Measurements from ENCODE around the gene STKLD1. TPM values are rescaled to one million over a fixed set of nuclear protein-coding genes. Genes with fewer than 3 reads are reported as not detected.

Gene STKLD1
- total RNA-seq, 2 experiments from 2014 or later, result 0.59 to 1.0 TPM

DNA sequence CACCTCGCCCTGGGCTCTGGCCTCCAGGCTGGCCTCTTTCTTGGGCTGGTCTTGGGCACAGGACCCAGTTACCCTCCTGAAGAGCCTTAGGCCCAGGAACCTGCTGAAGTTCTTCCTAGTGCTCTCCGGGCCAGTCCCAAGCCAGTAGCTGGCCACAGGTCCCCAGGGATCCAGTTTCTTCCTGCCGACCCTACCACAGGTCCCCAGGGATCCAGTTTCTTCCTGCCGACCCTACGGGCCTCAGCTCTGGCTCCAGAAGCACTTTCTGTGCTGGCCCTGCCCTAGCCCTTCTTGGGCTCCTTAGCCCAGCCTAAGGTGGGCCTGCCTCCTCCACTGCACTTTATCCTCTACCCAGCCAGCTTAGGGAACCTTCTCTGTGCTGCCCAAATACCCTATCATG lies 65.4 kb downstream of the STKLD1 start:
- H3K4me3 Mint-ChIP-seq, result no peak overlapping the region
- no peaks in the 10 kb centered on the region for H3K4me1 Mint-ChIP-seq (ENCODE audit: low read depth)
- H3K9me3 Mint-ChIP-seq, result no peaks in the 10 kb centered on the region
- CTCF ChIA-PET, result no interaction called here
- no peaks in the 10 kb centered on the region for H3K9me3 ChIP-seq (ENCODE audit: control insufficient read depth in 1 of 2, insufficient read depth in 1 of 2, low read length in 2 of 2)
- peaks cover 5% of the 10 kb centered on the region for H3K27me3 Mint-ChIP-seq
- no peaks in the 10 kb centered on the region for H3K4me1 ChIP-seq (ENCODE audit: insufficient read depth, low read length)
- no peak overlapping the region for H3K27ac ChIP-seq (ENCODE audit: low read depth in 1 of 2, low read length in 2 of 2)
- H3K36me3 ChIP-seq (ENCODE audit: insufficient read depth, low read length), result no peaks in the 10 kb centered on the region
- intact Hi-C loops (cut with DNase I, micrococcal nuclease), result no loop called here
- no peak overlapping the region for H3K4me3 ChIP-seq (ENCODE audit: low read length)
- DNase-seq (no peak), ATAC-seq (ENCODE audit: poor library complexity) (no peak)
- no peaks in the 10 kb centered on the region for H3K36me3 Mint-ChIP-seq (ENCODE audit: low read depth)
- no peaks in the 10 kb centered on the region for H3K27me3 ChIP-seq (ENCODE audit: control insufficient read depth in 1 of 2, insufficient read depth in 2 of 2, low read length in 2 of 2)
- H3K27ac Mint-ChIP-seq, result no peak overlapping the region
- TF ChIP-seq, protein P1, sequence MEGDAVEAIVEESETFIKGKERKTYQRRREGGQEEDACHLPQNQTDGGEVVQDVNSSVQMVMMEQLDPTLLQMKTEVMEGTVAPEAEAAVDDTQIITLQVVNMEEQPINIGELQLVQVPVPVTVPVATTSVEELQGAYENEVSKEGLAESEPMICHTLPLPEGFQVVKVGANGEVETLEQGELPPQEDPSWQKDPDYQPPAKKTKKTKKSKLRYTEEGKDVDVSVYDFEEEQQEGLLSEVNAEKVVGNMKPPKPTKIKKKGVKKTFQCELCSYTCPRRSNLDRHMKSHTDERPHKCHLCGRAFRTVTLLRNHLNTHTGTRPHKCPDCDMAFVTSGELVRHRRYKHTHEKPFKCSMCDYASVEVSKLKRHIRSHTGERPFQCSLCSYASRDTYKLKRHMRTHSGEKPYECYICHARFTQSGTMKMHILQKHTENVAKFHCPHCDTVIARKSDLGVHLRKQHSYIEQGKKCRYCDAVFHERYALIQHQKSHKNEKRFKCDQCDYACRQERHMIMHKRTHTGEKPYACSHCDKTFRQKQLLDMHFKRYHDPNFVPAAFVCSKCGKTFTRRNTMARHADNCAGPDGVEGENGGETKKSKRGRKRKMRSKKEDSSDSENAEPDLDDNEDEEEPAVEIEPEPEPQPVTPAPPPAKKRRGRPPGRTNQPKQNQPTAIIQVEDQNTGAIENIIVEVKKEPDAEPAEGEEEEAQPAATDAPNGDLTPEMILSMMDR (IDR thresholded peaks at IDR 0.05), result no peak
- POLR2A ChIA-PET, result no interaction called here

DNA sequence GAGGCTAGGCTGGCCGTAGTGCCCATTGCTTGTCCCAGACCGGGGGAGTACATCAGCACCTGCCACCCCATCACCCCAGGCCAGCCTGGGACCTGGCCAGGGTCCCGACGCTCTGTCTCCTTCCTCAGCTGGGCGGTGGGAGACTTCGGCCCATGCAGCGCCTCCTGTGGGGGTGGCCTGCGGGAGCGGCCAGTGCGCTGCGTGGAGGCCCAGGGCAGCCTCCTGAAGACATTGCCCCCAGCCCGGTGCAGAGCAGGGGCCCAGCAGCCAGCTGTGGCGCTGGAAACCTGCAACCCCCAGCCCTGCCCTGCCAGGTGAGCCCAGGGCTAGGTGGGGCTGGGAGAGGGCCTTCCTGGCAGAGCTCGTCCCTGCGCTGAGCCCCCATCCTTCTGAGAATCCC lies 67.1 kb downstream of the STKLD1 start:
- no peak for DNase-seq
- no peak overlapping the region for H3K4me3 ChIP-seq (ENCODE audit: low read length)
- no peaks in the 10 kb centered on the region for H3K36me3 Mint-ChIP-seq (ENCODE audit: low read depth)
- H3K36me3 ChIP-seq (ENCODE audit: insufficient read depth, low read length), result no peaks in the 10 kb centered on the region
- TF ChIP-seq, protein P1 (IDR thresholded peaks at IDR 0.05), result no peak
- H3K9me3 Mint-ChIP-seq, result no peaks in the 10 kb centered on the region
- no peaks in the 10 kb centered on the region for H3K27me3 ChIP-seq (ENCODE audit: control insufficient read depth in 1 of 2, insufficient read depth in 2 of 2, low read length in 2 of 2)
- no peak overlapping the region for H3K27ac Mint-ChIP-seq
- H3K27ac ChIP-seq (ENCODE audit: low read depth in 1 of 2, low read length in 2 of 2), result no peak overlapping the region
- H3K9me3 ChIP-seq (ENCODE audit: control insufficient read depth in 1 of 2, insufficient read depth in 1 of 2, low read length in 2 of 2), result no peaks in the 10 kb centered on the region
- H3K27me3 Mint-ChIP-seq, result peaks cover 5% of the 10 kb centered on the region
- intact Hi-C loops (cut with DNase I, micrococcal nuclease), result no loop called here
- H3K4me1 Mint-ChIP-seq (ENCODE audit: low read depth), result no peaks in the 10 kb centered on the region
- no peak for ATAC-seq (ENCODE audit: poor library complexity)
- H3K4me3 Mint-ChIP-seq, result no peak overlapping the region
- POLR2A ChIA-PET, result no interaction called here
- CTCF ChIA-PET, result no interaction called here
- H3K4me1 ChIP-seq (ENCODE audit: insufficient read depth, low read length), result no peaks in the 10 kb centered on the region

DNA sequence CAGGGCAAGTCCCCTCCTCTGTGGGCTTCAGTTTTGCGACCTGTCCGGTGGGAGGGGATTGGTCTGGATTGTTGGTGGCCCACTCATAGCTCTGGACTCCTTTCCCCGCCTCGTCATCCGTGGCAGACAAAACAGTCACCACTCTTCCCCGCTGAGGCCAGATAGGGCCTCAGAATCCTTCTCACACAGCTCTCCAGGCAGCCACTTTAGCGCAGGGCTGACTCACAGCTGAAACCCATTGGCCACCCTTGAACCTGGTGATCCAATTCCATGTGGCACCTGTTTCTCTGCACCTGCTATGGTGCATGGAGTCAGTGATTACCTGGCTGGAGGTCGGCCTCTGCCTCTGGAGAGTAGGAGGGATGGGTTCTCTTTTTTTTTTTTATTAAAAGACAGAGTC lies 67.8 kb downstream of the STKLD1 start:
- Mint-ChIP-seq H3K27me3 (peaks cover 5% of the 10 kb centered on the region), H3K4me1 (ENCODE audit: low read depth) (no peaks in the 10 kb centered on the region)
- CTCF ChIA-PET, result no interaction called here

More for the DNA sequence above, 67.8 kb downstream of the STKLD1 start:
- TF ChIP-seq, protein P1 (IDR thresholded peaks at IDR 0.05), result no peak
- no peaks in the 10 kb centered on the region for H3K9me3 ChIP-seq (ENCODE audit: control insufficient read depth in 1 of 2, insufficient read depth in 1 of 2, low read length in 2 of 2)
- Mint-ChIP-seq H3K9me3 (no peaks in the 10 kb centered on the region), H3K4me3 (no peak overlapping the region), H3K36me3 (ENCODE audit: low read depth) (no peaks in the 10 kb centered on the region), H3K27ac (no peak overlapping the region)
- H3K36me3 ChIP-seq (ENCODE audit: insufficient read depth, low read length), result no peaks in the 10 kb centered on the region
- intact Hi-C loops (cut with DNase I, micrococcal nuclease), result no loop called here
- no peak overlapping the region for H3K27ac ChIP-seq (ENCODE audit: low read depth in 1 of 2, low read length in 2 of 2)
- POLR2A ChIA-PET, result no interaction called here
- H3K4me1 ChIP-seq (ENCODE audit: insufficient read depth, low read length), result no peaks in the 10 kb centered on the region
- H3K4me3 ChIP-seq (ENCODE audit: low read length), result no peak overlapping the region
- H3K27me3 ChIP-seq (ENCODE audit: control insufficient read depth in 1 of 2, insufficient read depth in 2 of 2, low read length in 2 of 2), result no peaks in the 10 kb centered on the region
- ATAC-seq (ENCODE audit: poor library complexity), result no peak
- DNase-seq, result no peak
